GM19025 (cell line): ENCODE results near the gene DRD4.

Experiments used
- ATAC-seq: cut with Tn5 transposase; IDR thresholded peaks from one replicate; pipeline ENCODE4 v1.9.1; 2021; ENCODE audit warnings: mild to moderate bottlenecking, low read depth, moderate library complexity; ENCODE audit not compliant: unreplicated experiment

DRD4 gene

DNA sequence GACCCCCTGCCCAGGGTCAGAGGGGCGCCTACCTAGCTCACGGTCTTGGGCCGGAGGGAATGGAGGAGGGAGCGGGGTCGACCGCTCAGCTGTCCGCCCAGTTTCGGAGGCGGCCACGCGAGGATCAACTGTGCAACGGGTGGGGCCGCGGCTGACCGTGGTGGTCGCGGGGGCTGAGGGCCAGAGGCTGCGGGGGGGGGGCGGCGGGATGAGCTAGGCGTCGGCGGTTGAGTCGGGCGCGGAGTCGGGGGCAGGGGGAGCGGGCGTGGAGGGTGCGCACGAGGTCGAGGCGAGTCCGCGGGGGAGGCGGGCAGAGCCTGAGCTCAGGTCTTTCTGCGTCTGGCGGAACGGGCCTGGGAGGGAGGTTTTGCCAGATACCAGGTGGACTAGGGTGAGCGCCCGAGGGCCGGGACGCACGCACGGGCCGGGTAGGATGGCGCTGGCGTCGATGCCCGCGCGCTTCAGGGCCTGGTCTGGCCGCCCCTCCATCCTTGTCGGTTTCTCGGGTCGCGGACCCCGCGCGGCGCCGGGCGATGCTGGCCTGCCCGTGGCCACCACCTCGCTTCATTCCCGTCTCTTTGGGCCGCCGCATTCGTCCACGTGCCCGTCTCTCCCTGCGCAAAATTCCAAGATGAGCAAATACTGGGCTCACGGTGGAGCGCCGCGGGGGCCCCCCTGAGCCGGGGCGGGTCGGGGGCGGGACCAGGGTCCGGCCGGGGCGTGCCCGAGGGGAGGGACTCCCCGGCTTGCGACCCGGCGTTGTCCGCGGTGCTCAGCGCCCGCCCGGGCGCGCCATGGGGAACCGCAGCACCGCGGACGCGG lies at the start of gene DRD4:
Gene DRD4 (plus strand): TSS at position 759 of the 822 bp plus-strand sequence. CDS start 36 bp downstream, at position 795.
- ATAC-seq: no peak

DNA sequence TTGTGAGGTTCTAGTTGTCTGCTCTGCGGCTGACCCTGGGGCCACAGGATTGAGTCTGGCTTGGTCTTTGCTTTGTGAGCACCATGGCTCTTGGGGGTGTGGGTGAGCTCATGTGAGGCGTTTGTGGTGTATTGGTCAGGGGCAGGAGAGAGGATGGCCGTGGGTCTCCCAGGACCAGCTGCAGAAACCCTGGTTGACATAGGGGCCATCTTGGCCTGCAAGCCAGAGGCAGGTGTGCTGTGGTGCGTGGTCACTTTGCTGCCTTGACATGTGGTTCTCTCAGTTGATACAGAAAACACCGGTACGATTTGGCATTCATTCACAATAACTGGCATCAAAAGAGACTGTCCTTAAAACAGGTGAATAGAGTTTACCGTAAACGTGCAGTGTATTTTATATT lies 49.5 kb upstream of the DRD4 start:
- no peak for ATAC-seq

DNA sequence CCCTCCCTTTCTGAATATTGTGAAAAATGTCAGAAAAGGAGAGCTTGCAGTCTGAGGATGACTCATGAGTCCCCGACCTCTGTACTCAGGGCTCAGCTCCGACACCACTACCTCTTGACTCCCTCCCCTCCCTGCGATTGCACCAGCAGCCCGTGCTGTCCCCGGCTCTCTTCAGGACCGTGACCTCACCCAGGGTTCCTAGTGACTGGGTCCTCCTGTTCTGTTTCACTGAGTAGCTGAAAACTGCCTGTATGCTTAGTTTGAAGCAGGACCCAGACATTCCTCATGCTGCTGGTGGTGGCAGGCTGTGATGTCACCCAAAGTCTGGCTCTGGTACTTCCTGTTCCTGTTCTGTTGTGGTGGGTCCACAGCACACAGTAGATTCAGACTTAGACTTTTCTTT lies 49.1 kb upstream of the DRD4 start:
- ATAC-seq: no peak

DNA sequence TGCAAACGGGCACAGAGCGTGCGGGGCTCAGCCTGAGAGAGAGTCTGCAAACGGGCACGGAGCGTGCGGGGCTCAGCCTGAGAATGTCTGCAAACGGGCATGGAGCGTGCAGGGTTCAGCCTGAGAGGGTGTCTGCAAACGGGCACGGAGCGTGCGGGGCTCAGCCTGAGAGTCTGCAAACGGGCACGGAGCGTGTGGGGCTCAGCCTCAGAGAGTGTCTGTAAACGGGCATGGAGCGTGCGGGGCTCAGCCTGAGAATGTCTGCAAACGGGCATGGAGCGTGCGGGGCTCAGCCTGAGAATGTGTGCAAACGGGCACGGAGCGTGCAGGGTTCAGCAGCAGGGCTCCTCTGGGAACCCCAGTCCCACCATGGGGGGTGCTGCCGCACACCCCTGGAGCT lies 47.3 kb upstream of the DRD4 start:
- ATAC-seq: no peak

DNA sequence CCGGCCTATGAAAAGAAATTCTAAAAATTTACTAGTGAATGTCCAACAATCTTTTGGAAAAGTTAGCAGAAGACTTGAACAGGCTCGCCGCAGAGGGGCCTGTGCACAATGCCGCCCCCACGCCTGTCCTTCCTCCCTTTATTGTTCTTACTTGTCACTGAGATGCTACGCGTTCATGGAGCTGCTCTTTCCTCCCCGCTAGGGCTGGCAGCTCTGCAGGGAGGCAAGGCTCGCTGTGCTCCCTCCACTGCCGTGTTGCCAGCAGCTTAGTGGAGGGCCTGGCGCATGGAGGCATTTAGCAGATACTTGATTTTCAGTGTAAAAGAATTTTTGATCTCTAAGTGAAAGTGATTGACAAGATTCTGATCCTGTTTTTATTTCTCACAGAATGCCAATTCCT lies 46.1 kb upstream of the DRD4 start:
- no peak for ATAC-seq

DNA sequence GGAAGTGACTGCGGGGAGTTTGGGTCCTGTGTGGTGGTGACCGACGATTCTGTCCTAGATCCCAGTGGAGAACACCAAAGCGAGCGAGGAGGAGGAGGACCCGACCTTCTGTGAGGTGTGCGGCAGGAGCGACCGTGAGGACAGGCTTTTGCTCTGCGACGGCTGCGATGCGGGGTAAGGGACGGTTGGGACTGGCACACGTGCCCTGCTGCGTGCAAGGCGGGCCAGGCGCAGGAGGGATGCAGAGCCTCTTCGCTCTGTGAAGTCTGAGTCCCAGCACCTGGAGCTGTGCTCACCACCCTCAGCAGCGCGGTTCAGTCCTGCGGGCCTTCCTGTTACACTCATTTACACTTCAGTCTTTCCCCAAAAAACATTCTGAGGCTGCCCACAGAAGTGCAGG lies 44.6 kb upstream of the DRD4 start:
- no peak for ATAC-seq

DNA sequence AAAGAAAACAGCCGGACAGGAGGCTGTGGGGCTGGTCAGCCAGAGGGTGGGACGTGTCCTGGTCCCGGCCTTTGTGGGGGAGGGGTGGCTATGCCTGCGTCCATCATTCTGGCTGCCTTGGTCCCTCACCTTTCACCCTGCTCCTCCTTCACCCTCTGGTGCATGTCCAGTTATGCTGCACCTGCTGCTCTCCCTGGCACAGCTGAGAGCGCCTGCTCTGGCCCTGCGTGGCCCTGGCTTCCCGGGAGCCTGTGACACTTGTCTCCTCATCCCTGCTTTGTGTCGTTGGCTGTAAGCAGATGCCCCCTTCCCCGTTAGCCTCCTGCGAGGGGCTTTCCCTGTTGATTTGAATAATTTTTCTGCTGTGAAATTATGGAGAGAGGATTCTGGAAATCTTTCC lies 44.2 kb upstream of the DRD4 start:
- no peak for ATAC-seq

DNA sequence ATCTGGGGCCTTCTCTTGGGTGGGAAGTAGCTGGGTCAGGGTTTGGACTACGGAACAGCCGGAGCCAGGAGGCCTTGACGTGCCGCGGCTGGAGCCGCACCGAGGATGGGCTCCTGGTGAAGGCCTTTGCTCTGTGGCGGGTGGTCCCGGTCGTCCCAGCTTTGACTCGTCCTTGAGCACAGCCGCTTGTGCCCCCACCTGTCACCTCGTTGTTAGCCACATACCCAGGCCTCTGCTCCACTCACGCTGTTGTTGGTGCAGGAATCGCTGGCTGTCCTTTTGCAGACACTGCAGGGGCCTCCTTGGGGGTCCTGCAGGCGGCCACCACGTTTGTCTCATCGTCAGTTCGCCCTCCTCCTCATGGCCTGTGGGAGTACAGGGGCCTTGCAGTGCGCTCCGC lies 43.7 kb upstream of the DRD4 start:
- ATAC-seq: no peak

DNA sequence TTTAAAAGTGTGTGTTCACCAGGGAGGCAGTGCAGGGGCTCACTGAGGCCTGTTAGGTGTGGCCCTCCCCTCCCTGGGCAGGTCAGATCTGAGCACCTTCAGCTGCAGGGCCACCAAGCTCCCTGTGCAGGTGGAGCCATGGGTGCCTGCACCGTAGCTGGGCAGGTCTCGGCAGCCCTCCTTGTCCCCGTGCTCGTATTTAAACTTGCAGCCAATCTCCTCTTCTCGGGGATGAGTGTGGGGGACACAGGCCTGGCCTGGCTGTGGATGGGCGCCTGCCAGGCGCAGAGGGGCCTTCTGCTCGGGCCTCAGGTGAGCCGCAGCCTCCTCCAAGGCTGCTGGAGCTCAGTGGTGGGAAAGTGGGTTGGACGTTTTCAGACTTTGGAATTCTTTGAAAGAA lies 41.7 kb upstream of the DRD4 start:
- no peak for ATAC-seq

DNA sequence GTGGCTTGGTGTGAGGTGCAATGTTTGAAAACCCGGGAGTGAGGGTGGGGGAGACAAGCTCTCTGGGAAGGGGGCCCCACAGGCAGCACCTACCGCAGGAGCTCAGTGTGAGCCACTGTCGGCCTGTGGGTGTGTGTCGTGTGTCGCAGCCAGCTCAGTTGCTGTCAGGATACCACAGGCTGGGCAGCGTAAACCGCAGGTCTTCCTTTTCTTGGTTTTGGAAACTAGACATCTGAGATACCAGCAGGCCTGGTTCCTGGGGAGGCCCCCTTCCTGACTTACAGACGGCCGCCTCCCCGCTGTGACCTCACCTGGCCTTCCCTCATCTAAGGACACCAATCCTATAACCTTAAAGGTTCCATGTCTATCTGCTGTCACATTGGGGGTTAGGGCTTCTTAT lies 40.7 kb upstream of the DRD4 start:
- no peak for ATAC-seq

DNA sequence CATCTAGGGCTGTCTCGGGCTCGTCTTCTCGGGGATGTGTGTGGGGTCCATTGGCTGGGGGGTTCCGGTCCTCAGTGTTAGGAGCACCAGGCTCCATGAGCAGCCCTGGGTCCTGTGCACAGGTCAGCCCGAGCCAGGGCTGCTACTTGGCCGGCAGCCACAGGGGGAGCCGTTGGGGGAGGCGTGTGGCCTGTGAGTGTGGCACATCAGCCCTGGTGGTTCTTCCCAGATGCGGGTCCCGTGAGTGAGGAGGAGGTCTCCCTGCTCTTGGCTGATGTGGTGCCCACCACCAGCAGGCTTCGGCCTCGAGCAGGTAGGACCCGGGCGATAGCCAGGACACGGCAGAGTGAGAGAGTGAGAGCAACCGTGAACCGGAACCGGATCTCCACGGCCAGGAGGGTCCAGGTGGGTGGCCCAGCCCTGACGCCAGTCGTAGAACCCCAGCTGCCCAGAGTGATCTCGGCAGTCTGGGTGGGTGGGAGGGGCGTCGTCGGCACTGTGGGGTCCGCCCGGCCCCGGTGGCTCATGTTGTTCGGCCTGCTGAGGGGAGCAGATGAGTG lies 39.8 kb upstream of the DRD4 start:
- ATAC-seq: no peak

DNA sequence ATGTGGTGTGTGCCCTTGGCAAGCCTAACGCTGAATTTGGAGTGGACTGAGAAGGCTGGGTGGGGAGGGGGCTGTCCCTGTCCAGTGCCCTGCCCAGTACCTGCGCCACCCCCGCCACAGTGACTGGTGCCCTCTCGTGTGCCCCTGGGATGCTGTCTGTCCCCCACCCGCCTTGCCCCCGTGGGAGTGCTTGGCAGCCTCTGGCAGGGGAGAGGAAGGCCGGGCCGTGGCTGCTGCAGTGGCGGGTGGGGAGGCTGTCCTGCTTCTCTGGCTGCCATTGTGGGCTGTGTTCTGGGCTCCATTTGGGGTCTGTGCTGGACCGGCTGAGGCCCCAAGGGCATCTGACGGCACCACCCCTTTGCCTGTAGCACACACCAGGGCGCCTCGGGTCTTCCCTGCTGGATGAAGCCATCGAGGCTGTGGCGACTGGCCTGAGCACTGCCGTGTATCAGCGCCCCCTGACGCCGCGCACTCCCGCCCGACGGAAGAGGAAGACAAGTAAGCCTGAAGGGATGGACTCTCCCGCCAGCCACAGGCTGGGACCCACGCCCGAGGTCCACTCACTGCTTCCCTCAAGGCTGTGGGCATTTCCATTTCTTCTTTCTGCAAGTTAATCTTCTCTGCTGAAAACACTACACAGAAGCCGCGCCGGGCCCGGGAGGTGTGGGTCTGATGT lies 38.9 kb upstream of the DRD4 start:
- no peak for ATAC-seq

DNA sequence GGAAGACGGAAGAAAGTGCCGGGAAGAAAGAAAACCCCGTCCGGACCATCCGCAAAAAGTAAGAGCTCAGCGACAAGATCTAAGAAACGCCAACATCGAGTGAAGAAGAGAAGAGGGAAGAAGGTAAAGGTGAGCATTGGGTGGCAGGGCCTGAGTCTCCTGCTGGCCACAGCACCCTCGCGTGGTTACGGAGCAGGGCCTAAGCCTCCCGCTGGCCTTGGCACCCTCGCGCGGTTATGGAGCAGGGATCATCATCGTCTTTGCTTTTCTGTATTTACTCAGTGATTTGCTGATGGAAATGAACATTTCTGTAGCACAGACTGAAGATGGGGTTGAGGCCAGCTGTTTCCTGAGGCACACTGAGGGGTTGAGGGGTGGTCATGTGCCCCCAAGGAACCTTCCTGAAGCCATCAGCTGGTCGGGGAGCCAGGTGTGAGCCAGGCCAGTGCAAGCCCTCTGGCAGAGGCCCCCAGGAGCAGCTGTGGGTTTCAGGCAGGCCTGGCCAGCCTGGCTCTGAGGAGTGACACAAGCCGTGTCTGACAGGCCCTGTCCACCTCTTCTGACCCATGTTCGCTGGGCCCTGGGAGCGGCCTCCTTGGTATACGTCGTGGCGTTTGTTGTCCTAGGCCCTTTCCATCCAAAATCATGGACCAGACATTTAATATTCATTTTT lies 35.4 kb upstream of the DRD4 start:
- no peak for ATAC-seq

DNA sequence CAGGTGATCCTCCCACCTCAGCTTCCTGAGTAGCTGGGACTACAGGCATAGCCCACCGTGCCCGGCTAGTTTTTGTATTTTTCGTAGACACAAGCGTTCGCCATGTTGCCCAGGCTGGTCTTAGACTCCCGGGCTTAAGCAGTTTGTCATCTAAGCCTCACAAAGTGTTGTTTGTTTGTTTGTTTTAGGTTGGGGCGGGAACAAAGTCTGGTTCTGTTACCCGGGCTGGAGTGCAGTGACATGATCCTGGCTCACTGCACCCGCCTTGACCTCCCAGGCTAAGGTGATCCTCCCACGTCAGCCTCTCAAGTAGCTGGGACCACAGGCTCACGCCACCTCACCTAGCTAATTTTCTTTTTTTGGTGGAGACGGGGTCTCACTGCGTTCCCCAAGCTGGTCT lies 33.9 kb upstream of the DRD4 start:
- no peak for ATAC-seq

DNA sequence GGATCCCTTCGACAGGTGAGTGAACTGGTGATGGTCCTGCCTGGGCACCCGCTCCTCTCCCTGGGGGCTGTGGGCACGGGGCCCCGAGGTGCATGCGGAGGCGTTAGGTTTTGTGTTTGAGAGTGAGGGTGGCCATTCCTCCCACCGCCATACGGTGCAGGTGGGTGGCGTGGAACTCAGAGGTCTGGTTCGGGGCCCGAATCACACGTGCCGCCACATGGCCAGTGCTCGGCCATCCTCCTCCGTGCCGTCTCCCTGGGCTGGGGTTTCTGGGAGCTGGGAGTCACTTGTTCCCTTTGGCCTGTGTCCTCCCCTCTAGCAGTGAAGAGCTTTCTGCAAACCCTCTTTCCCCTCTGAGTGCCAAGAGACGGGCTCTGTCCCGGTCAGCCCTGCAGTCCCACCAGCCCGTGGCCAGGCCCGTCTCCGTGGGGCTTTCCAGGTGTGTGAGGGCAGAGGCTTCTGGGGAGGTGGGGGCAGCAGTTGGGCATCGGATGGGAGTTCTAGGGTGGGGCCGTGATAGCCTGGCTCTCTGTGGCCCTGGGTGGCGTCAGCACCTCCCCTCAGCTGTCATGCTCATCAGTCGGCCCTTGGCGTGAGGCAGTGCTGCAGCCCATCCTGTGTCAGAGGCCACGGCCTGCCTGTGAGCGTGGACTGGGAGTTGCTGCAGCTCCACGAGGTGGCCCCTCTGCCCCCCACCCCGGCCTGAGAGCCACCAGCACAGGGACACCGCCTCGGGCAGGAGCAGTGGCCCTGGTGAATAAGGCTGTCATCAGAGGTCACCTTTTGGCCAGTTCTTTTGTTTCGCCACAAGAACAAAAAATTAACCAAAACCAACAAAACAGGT lies 31.6 kb upstream of the DRD4 start:
- no peak for ATAC-seq

DNA sequence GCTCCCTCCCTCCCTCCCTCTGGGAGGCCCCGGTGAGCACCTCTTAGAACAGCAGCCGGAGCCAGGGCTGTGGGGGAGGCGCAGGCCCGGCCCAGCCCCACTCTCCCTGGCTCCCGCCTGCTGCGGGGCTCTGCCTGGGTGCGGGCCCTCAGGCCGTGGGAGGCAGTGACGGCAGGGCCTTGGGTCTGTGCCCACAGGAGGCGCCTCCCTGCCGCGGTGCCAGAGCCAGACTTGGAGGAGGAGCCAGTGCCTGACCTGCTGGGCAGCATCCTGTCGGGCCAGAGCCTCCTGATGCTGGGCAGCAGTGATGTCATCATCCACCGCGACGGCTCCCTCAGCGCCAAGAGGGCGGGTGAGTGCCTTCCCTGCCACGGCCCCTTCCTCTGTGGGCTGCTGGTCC lies 30.8 kb upstream of the DRD4 start:
- ATAC-seq: no peak

DNA sequence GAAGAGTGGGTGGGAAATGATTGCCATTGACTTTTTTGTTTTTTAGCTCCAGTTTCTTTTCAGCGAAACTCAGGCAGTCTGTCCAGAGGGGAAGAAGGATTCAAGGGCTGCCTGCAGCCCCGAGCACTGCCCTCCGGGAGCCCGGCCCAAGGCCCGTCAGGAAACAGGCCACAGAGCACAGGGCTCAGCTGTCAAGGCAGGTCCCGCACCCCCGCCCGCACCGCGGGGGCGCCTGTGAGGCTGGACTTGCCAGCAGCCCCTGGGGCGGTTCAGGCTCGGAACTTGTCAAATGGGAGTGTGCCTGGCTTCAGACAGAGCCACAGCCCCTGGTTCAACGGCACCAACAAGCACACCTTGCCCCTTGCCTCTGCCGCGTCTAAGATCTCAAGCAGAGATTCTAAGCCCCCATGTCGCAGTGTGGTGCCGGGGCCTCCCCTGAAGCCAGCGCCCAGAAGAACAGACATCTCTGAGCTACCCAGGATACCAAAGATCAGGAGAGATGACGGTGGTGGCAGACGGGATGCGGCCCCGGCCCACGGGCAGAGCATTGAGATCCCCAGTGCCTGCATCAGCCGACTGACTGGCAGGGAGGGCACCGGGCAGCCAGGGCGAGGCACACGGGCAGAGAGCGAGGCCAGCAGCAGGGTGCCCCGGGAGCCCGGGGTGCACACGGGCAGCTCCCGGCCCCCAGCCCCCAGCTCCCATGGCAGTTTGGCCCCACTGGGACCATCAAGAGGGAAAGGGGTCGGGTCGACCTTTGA lies 29.9 kb upstream of the DRD4 start:
- ATAC-seq: no peak

DNA sequence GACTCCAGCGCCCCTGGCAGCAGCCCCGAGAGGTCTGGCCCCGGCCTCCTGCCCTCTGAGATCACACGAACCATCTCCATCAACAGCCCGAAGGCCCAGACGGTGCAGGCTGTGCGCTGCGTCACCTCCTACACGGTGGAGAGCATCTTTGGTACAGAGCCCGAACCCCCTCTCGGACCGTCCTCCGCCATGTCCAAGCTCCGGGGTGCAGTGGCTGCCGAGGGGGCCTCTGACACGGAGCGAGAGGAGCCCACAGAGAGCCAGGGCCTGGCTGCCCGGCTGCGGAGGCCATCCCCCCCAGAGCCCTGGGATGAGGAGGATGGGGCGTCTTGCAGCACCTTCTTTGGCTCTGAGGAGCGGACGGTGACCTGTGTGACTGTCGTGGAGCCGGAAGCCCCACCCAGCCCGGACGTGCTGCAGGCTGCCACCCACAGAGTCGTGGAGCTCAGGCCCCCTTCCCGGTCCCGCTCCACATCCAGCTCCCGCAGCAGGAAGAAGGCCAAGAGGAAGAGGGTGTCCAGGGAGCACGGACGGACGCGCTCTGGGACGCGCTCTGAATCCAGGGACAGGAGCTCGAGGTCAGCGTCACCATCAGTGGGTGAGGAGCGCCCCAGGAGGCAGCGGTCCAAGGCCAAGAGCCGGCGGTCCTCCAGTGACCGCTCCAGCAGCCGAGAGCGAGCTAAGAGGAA lies 29.0 kb upstream of the DRD4 start:
- no peak for ATAC-seq

DNA sequence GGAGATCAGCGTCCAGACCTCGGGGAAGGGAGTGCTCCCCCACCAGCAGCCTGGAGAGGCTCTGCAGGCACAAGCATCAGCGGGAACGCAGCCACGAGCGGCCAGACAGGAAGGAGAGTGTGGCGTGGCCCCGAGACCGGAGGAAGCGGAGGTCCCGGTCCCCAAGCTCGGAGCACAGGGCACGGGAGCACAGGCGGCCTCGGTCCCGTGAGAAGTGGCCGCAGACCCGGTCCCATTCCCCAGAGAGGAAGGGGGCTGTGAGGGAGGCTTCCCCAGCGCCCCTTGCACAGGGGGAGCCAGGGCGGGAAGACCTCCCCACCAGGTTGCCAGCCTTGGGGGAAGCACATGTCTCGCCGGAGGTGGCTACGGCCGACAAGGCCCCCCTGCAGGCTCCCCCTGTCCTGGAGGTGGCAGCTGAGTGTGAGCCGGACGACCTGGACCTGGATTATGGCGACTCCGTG lies 28.2 kb upstream of the DRD4 start:
- ATAC-seq: no peak
